ENCODE data around the gene RNPS1. TPM values are rescaled to one million over a fixed set of nuclear protein-coding genes. Genes with fewer than 3 reads are reported as not detected.

The RNPS1 gene
- total and polyA plus RNA-seq, 2 experiments from 2014 or later = 315 to 384 TPM

DNA sequence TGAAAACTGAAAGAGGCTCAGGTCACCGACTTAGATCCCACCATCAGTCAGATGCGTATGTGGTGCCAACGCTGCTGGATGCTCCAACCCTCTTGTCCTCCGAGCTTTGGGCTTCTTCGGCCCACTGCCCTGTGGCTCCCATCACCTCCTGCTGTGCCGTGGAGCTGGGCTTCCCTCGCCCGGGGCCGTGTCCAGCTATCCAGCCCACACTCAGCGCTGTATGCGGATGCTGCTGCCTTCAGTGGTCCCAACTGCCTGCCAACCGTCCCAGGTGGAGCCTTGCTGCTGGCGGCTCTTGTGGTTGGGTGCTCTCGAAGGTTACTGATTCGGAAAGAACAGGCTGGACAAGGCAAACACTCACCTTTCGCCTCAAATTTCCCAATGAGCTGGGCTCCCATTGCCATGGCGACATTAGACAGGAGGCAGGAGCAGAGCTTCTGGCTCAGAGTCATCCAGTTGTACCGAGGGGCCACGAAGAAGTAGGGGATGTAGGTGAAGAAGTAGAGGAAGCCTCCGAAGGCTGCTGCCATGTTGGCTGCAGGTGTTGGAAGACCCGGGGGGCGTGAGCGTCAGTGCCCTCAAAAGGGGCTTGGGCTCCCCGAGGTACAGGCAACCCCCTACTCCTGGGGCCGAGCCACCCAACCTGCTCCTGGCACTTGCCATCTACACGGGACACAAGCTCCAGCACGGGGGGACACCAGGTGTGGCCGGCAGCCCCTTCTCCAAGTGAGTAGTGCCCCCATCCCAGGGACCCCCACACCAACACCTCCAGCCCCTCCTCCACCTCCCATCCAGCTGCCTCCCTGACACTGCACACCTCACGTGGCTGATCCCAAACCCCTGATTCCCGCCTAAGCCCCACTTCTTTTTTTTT lies 40.4 kb upstream of the RNPS1 start:
- Histone ChIP-seq H3K9me2 (ENCODE audit: insufficient read depth) (no peaks in the 10 kb centered on the region), H3K79me2 (replicated peaks; ENCODE audit: insufficient read depth) (no peaks in the 10 kb centered on the region), H3K27ac (ENCODE audit: low read depth) (no peak overlapping the region), H3K4me2 (no peak overlapping the region), H3K36me3 (ENCODE audit: insufficient read depth) (no peaks in the 10 kb centered on the region), H3K27me3 (ENCODE audit: insufficient read depth) (no peaks in the 10 kb centered on the region), H3K4me1 (ENCODE audit: insufficient read depth) (no peaks in the 10 kb centered on the region), H2AFZ (no peak overlapping the region), H4K20me1 (replicated peaks; ENCODE audit: insufficient read depth) (no peaks in the 10 kb centered on the region), H3F3A (replicated peaks; ENCODE audit: low read depth) (no peaks in the 10 kb centered on the region), H3K4me3 (no peak overlapping the region)
- H3K27me3 Mint-ChIP-seq (ENCODE audit: insufficient read depth, low read depth, poor library complexity) = peaks cover 7% of the 10 kb centered on the region
- TF ChIP-seq EZH2 (IDR thresholded peaks at IDR 0.05; ENCODE audit: low read depth, unreplicated experiment) (no peak), NANOG (IDR thresholded peaks at IDR 0.05; ENCODE audit: borderline replicate concordance) (no peak), ETS1 (IDR thresholded peaks at IDR 0.05) (no peak), JUNB (IDR thresholded peaks at IDR 0.05; ENCODE audit: unreplicated experiment) (no peak), CREB1 (CRISPR knock-in tag; IDR thresholded peaks at IDR 0.05; ENCODE audit: low read depth) (no peak), ZNF462 (CRISPR knock-in tag; IDR thresholded peaks at IDR 0.05) (no peak), POLR2AphosphoS5 (IDR thresholded peaks at IDR 0.05; ENCODE audit: low read depth) (no peak), ZNF114 (CRISPR knock-in tag; IDR thresholded peaks at IDR 0.05) (no peak), EZH2phosphoT487 (IDR thresholded peaks at IDR 0.05; ENCODE audit: unreplicated experiment) (no peak), ZNF331 (CRISPR knock-in tag; IDR thresholded peaks at IDR 0.05; ENCODE audit: low read depth) (no peak), STAT1 (IDR thresholded peaks at IDR 0.05; ENCODE audit: unreplicated experiment) (no peak)
- TF ChIP-seq, protein P1, sequence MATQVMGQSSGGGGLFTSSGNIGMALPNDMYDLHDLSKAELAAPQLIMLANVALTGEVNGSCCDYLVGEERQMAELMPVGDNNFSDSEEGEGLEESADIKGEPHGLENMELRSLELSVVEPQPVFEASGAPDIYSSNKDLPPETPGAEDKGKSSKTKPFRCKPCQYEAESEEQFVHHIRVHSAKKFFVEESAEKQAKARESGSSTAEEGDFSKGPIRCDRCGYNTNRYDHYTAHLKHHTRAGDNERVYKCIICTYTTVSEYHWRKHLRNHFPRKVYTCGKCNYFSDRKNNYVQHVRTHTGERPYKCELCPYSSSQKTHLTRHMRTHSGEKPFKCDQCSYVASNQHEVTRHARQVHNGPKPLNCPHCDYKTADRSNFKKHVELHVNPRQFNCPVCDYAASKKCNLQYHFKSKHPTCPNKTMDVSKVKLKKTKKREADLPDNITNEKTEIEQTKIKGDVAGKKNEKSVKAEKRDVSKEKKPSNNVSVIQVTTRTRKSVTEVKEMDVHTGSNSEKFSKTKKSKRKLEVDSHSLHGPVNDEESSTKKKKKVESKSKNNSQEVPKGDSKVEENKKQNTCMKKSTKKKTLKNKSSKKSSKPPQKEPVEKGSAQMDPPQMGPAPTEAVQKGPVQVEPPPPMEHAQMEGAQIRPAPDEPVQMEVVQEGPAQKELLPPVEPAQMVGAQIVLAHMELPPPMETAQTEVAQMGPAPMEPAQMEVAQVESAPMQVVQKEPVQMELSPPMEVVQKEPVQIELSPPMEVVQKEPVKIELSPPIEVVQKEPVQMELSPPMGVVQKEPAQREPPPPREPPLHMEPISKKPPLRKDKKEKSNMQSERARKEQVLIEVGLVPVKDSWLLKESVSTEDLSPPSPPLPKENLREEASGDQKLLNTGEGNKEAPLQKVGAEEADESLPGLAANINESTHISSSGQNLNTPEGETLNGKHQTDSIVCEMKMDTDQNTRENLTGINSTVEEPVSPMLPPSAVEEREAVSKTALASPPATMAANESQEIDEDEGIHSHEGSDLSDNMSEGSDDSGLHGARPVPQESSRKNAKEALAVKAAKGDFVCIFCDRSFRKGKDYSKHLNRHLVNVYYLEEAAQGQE (IDR thresholded peaks at IDR 0.05; ENCODE audit: unreplicated experiment) = no peak
- TF ChIP-seq, protein P2, sequence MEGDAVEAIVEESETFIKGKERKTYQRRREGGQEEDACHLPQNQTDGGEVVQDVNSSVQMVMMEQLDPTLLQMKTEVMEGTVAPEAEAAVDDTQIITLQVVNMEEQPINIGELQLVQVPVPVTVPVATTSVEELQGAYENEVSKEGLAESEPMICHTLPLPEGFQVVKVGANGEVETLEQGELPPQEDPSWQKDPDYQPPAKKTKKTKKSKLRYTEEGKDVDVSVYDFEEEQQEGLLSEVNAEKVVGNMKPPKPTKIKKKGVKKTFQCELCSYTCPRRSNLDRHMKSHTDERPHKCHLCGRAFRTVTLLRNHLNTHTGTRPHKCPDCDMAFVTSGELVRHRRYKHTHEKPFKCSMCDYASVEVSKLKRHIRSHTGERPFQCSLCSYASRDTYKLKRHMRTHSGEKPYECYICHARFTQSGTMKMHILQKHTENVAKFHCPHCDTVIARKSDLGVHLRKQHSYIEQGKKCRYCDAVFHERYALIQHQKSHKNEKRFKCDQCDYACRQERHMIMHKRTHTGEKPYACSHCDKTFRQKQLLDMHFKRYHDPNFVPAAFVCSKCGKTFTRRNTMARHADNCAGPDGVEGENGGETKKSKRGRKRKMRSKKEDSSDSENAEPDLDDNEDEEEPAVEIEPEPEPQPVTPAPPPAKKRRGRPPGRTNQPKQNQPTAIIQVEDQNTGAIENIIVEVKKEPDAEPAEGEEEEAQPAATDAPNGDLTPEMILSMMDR (conservative IDR thresholded peaks at IDR 0.05; ENCODE audit: low read depth in 2 of 2) = no peak
- H3K4me1 Mint-ChIP-seq = no peaks in the 10 kb centered on the region
- DNase-seq (ENCODE audit: low spot score) = no peak
- no peaks in the 10 kb centered on the region for H3K36me3 Mint-ChIP-seq (ENCODE audit: low read depth)
- no peak overlapping the region for H3K4me3 Mint-ChIP-seq
- no peaks in the 10 kb centered on the region for H3K9me3 Mint-ChIP-seq
- no peak for ATAC-seq
- H3K27ac Mint-ChIP-seq = no peak overlapping the region

Measured in GM23338 (cell line).